GM19395 (cell line): ENCODE measurements around the gene VPS13D.

Source experiments
- ATAC-seq: cut with Tn5 transposase; IDR thresholded peaks from one replicate; pipeline ENCODE4 v1.9.1; 2021; ENCODE audit warnings: mild to moderate bottlenecking, moderate library complexity; ENCODE audit not compliant: unreplicated experiment

Gene VPS13D

GRCh38 chr1:12400027-12400693, 170.3 kb downstream of the VPS13D start:
- no peak for ATAC-seq

- no peak for ATAC-seq
These were observed 172.4 kb downstream of the VPS13D start for GRCh38 chr1:12402159-12402673.

GRCh38 chr1:12402842-12403241, 173.0 kb downstream of the VPS13D start:
- ATAC-seq: no peak

- no peak for ATAC-seq
These were observed 175.1 kb downstream of the VPS13D start for GRCh38 chr1:12404918-12405317.

- ATAC-seq: no peak
These were observed 175.7 kb downstream of the VPS13D start for GRCh38 chr1:12405325-12406210.

- ATAC-seq: no peak
These were observed 176.6 kb downstream of the VPS13D start for GRCh38 chr1:12406211-12407021.

- ATAC-seq: no peak
These were observed 177.5 kb downstream of the VPS13D start for GRCh38 chr1:12407050-12407961.

- no peak for ATAC-seq
These were observed 178.2 kb downstream of the VPS13D start for GRCh38 chr1:12407962-12408454.

GRCh38 chr1:12408662-12409061, 178.8 kb downstream of the VPS13D start:
- no peak for ATAC-seq

- ATAC-seq: no peak
These were observed 179.9 kb downstream of the VPS13D start for GRCh38 chr1:12409681-12410080.

- ATAC-seq: no peak
These were observed 180.5 kb downstream of the VPS13D start for GRCh38 chr1:12410351-12410750.

- ATAC-seq: no peak
These were observed 181.3 kb downstream of the VPS13D start for GRCh38 chr1:12411098-12411497.

- no peak for ATAC-seq
These were observed 181.9 kb downstream of the VPS13D start for GRCh38 chr1:12411747-12412146.

GRCh38 chr1:12412439-12412838, 182.6 kb downstream of the VPS13D start:
- ATAC-seq: no peak

GRCh38 chr1:12413664-12414410, 184.0 kb downstream of the VPS13D start:
- no peak for ATAC-seq

GRCh38 chr1:12414444-12415018, 184.7 kb downstream of the VPS13D start:
- no peak for ATAC-seq

GRCh38 chr1:12415038-12415466, 185.2 kb downstream of the VPS13D start:
- ATAC-seq: no peak

GRCh38 chr1:12416101-12416500, 186.3 kb downstream of the VPS13D start:
- ATAC-seq: no peak

GRCh38 chr1:12416744-12417143, 186.9 kb downstream of the VPS13D start:
- no peak for ATAC-seq
